ENCODE data around the gene ARHGAP45.

Gene ARHGAP45

GRCh38 chr19:1132552-1133383 lies 65.8 kb downstream of the ARHGAP45 start:
- DNase-seq (ENCODE audit: low read depth in 2 of 2): peak in 1 of 2 donors; percentile 37

- DNase-seq (ENCODE audit: low read depth in 2 of 2): peak; percentile 59 to 76
Observed at GRCh38 chr19:1133471-1133929, 66.5 kb downstream of the ARHGAP45 start.

DNA sequence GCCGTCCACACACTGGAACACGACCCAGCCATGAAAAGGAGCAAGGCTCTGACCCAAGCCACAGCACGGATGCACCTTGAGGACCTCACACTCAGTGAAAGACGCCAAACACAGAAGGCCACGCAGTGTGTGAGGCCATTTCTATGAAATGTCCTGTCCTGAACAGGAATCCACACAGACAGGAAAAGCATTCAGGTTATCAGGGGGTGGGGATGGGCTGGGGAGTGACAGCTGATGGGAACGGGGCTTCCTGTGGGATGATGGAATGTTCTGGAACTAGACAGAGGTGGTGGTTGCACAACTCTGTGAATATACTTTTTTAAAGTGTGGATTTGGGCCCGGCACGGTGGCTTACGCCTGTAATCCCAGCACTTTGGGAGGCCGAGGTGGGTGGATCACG lies 67.5 kb downstream of the ARHGAP45 start:
- no peak for DNase-seq (ENCODE audit: low read depth in 2 of 2)

- DNase-seq (ENCODE audit: low read depth in 2 of 2): no peak
Observed at GRCh38 chr19:1135454-1135853, 68.5 kb downstream of the ARHGAP45 start.

GRCh38 chr19:1136201-1136600 lies 69.2 kb downstream of the ARHGAP45 start:
- no peak for DNase-seq (ENCODE audit: low read depth in 2 of 2)

Measured in stimulated activated CD8-positive, alpha-beta memory T cell treated with anti-CD3 and anti-CD28 coated beads, Interleukin-7, amount 100 ng/mL, for 4 hours (primary cell).